ENCODE results near the gene AP1AR. TPM values are rescaled to one million over a fixed set of nuclear protein-coding genes. Genes with fewer than 3 reads are reported as not detected.

Gene AP1AR
- total RNA-seq, 1 donor from 2014 or later = 40.2 TPM

DNA sequence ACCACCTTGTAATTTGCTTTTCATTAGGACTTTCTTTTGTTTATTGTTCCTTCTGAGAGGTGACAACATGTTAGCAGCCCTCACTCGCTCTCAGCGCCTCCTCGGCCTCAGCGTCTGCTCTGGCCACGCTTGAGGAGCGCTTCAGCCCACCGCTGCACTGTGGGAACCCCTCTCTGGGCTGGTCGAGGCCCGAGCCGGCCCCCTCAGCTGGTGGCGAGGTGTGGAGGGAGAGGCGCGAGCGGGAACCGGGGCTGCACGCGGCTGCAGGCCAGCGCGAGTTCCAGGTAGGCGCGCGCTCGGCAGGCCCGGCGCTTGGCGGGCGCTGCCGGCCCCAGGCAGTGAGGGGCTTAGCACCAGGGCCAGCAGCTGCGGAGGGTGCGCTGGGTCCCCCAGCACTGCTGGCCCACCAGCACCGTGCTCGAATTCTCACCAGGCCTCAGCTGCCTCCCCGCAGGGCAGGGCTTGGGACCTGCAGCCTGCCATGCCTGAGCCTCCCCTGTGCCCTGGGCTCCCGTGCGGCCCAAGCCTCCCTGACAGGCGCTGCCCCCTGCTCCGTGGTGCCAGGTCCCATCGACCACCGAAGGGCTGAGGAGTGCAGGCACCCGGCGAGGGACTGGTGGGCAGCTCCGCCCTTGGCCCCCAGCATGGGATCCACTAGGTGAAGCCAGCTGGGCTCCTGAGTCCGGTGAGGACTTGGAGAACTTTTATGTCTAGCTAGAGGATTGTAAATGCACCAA, 9.2 kb upstream of the AP1AR start:
- no peak for DNase-seq (ENCODE audit: low spot score)

DNA sequence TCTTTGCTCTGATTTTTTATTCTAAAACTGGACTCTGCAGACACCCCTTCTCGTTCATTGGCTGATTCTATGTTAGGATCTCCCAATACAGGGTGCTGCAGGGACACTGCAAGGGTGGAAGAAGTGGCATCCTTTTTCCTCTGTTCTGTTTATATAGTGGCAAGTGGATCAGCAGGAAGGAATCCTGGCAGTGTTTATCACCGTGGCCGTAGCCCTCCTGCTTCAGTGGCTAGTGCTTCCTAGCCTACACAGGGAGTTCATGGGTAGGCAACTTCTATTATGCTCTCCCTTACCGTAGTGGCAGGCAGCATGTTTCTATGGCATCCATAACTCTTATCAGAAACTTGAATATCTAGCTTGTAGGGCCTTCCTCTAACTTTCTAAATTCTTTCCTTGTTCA, 6.4 kb upstream of the AP1AR start:
- DNase-seq (ENCODE audit: low spot score) = no peak

DNA sequence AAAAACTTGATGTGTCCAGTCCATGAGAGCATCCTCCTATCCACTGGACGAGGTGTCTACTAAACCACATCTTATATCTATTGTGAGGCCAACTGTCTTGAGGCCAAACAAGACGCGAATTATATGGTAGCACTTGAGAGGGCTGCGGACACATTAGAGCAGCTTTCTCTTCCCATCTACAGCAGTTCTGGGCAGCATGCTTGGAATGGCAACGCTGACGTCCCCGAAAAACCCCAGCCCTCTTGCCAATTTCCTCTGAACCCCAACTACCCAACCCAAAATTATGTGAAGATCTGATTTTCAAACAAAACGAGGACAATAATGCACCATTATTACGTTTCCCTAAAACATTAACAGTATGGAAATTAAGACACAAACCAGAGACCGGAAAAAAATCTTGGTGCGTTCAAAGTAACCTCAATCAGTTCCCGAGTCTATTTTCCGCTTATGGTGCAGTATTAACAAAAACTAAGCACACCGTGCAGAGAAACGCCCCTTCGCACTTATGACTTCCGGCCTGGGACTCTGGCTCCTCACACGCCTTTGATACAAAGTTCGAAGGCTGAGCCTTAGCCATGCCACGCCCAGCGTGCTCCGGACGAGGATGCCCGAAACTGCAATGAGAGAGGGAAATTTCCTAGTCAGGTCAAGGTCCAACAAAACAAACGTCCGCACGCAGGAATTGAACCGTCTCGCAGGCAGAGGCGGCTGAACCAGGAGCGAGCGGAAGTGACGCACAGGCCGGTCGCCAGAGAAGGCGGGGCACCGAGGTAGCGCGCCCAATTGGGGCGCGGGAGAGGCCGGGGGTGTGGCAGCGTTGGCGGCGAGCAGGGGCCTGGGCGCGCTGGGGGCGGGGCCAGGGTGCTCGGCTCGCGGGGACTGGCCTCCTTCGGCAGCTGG, 458 bp upstream of the AP1AR start:
- peak; percentile 98 for DNase-seq (ENCODE audit: low spot score)

GRCh38 chr4:112234952-112235609, 3.5 kb downstream of the AP1AR start:
- DNase-seq (ENCODE audit: low spot score) = peak; percentile 91

- DNase-seq (ENCODE audit: low spot score) = no peak
Measured at GRCh38 chr4:112236040-112236439, 4.5 kb downstream of the AP1AR start.

GRCh38 chr4:112238833-112239232, 7.2 kb downstream of the AP1AR start:
- DNase-seq (ENCODE audit: low spot score) = no peak

GRCh38 chr4:112245383-112245782, 13.8 kb downstream of the AP1AR start:
- no peak for DNase-seq (ENCODE audit: low spot score)

DNA sequence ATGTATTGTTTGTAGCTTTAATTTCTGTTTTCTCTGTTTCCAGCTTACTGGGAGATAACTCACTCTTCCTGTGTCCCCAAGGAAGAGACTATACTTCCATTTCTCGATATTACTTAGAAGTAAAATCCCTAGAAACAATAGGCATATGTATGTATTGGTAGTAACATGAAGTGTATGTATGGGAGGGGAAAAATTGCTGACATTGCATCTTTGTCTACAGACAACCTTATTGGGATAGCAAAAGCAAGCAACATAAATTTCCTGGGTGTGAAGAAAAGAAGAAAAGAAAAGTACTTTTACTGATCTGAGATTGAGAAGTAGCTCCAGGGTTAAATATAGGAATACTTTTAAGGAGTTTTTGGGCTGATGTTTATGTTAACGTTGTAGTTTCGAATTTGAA, 15.4 kb downstream of the AP1AR start:
- no peak for DNase-seq (ENCODE audit: low spot score)

- DNase-seq (ENCODE audit: low spot score) = peak; percentile 52
Measured at GRCh38 chr4:112251019-112251643, 19.5 kb downstream of the AP1AR start.

DNA sequence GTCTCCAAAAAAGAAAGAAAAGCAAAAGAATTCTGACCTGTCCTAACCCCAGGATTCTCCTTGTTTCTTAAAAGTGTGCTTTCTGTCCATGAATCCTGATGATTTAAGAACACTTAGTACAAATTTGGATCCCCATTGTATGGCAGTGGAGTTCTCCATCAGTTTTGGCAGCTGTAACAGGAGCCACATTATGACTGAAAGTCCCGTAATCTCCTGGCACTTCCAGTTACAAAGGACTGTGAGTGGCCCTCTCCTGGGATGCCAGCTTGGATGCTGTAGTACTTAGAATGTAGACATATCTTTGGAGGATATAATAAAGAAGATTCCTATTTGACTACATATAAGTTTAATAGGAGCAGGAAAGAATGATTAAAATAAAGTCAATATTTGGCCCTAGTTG, 20.6 kb downstream of the AP1AR start:
- DNase-seq (ENCODE audit: low spot score) = no peak

DNA sequence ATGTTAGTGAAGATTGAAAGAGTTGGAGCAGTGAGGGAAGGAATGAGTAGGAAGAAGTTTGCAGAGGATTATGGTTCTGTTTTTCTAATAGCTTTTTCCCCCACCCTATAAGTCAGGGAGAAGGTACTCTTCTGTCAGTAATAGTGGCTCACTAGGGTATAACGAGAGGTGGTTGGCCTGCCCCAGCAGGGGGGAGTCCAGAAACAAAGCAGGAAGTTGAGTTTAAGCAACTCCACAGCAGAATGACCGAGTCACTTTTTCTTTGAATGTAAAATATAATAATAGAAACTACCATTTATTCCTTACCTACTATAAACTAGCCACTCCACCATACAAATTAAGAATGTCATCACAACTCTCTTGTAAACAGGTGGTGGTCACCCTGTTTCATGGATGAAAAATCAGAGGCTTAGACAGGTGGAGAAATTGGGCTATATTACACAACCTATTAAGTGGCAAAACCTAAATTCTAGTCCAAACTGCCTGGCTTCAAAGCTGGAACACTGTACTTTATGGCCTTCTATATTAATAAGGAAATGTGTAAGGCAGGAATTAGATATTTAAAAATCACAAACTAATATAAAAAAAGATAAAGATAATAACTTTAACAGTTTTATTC, 21.9 kb downstream of the AP1AR start:
- no peak for DNase-seq (ENCODE audit: low spot score)

- no peak for DNase-seq (ENCODE audit: low spot score)
Measured at GRCh38 chr4:112257098-112257497, 25.5 kb downstream of the AP1AR start.

DNA sequence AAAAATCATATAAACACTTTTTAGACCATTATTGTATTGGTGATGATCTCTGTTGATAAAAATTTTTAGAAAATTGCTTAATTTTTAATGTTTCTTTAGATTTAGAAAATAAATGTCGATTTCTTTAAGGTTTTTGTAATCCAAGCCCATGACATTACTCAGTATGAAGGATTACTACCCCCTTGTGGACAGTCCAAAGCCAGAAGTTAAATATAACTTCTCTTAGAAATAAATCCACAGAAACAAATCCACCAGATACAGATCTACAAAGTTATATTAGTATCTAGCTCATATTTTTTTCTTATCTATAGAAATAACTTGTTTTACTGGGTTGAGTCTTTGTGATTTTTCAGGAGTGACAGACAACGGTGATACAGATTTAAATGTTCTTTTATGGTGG, 35.2 kb downstream of the AP1AR start:
- no peak for DNase-seq (ENCODE audit: low spot score)

DNA sequence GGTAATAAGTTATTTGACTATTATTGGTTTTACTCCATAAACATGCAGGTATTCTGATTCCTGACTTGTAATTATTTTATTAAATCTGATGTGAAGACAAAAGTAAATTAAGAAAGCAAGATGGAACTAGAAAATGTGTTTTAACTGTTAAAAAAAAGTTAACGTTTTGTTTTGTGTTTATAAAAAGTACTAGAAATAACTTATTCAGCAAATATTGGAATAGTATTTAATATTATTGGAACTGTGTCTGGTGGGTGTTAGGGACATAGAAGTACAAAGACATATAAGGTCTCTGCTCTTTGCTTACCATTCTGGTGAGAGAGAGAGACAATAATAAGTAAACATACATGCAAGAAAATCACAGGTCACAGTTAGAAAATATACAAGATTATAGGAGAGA, 38.5 kb downstream of the AP1AR start:
- no peak for DNase-seq (ENCODE audit: low spot score)

DNA sequence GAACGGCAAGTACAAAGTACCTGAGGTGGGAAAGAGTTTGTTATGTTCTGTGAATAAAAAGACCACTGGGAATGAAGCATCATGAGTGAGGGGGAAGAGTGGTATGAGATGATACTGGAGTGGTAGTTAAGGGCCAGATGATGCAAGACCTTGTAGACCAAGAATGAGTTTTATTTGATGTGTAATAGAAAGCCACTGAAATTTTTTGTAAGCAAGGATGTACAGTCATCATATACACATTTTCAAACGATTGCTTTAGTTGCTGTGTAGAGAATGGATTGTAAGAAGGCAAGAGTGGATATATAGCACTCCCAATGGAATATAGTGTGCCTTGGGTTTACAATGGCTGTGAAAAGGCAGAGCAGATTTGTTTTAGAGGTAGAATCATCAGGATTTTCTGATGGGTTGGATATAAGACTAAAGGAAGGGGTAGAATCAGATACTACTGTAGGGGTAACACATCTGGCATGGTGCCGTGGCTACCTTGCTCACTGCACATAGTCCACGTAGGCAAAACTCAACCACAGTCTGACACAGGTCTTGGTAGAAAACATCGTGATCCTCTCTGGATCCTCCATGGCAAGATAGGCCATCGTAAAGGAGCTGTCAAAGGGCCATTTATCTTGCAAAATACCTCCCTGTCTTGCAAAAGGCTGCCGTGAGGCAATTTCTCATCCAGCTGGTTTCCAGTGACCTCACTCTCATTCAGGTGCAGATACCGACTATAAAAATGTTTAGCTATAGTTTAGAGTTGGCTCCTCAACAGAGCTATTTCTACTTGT, 39.2 kb downstream of the AP1AR start:
- no peak for DNase-seq (ENCODE audit: low spot score)

DNA sequence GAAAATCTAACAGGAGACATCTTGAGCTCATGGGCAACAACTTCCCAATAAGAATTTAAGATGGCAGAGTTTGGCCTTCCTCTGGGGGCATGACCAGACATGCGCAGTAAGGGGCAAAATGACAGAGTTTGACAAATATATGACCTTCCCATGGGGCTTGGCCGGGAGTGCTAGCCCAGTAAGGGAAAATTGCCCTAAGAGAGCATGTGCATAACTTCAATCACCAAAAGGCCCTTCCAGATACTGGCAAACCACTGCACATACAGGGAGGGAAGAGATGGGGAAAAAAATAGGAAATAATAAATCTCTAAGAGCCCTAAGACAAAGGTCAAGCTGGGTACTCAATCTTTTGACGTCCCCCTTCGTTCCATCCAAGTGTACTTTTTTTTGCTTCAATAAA, 40.7 kb downstream of the AP1AR start:
- no peak for DNase-seq (ENCODE audit: low spot score)

- no peak for DNase-seq (ENCODE audit: low spot score)
Measured at GRCh38 chr4:112274959-112275358, 43.4 kb downstream of the AP1AR start.

- DNase-seq (ENCODE audit: low spot score) = no peak
Measured at GRCh38 chr4:112276113-112276512, 44.5 kb downstream of the AP1AR start.

- no peak for DNase-seq (ENCODE audit: low spot score)
Measured at GRCh38 chr4:112277220-112277619, 45.6 kb downstream of the AP1AR start.

GRCh38 chr4:112277705-112278448, 46.3 kb downstream of the AP1AR start:
- DNase-seq (ENCODE audit: low spot score) = no peak

Measured in umbilical cord (tissue), 2 donors.